Activated CD4-positive, alpha-beta memory T cell treated with anti-CD3 and anti-CD28 coated beads for 36 hours (primary cell): ENCODE results near the gene SRD5A1. TPM values are rescaled to one million over a fixed set of nuclear protein-coding genes. Genes with fewer than 3 reads are reported as not detected.

Experiments
- CTCF ChIA-PET: fragments of 350-600 bp; sonication (Branson Sonifier 250); formaldehyde crosslinking; loops from one replicate; lab custom pipeline; 2021; ENCODE audit warnings: antibody characterized with exemption, inconsistent platforms; lab: Charles Lee
- POLR2A ChIA-PET: fragments of 350-600 bp; sonication (Branson Sonifier 250); formaldehyde crosslinking; loops from one replicate; lab custom pipeline; 2021; ENCODE audit warnings: antibody characterized with exemption; lab: Charles Lee
- DNase-seq: peaks from one replicate; pipeline ENCODE4 v3.0.0-alpha.2; 2020
- H3K27ac Mint-ChIP-seq: one replicate; pipeline ENCODE4 v1.8.0; 2021; ENCODE audit warnings: mixed read lengths
- H3K27me3 Mint-ChIP-seq: one replicate; pipeline ENCODE4 v1.8.0; 2021; ENCODE audit warnings: mixed read lengths
- H3K36me3 Mint-ChIP-seq: one replicate; pipeline ENCODE4 v1.8.0; 2021; ENCODE audit warnings: mixed read lengths
- H3K4me1 Mint-ChIP-seq: one replicate; pipeline ENCODE4 v1.8.0; 2021; ENCODE audit warnings: low read depth, mixed read lengths
- H3K4me3 Mint-ChIP-seq: one replicate; pipeline ENCODE4 v1.8.0; 2021; ENCODE audit warnings: mild to moderate bottlenecking, mixed read lengths
- H3K9me3 Mint-ChIP-seq: one replicate; pipeline ENCODE4 v1.8.0; 2021; ENCODE audit warnings: mixed read lengths
- intact Hi-C: fragments of 100-400 bp; cut with micrococcal nuclease; formaldehyde crosslinking; loops from one replicate; pipeline ENCODE4 v1.15.1; 2023
- total RNA-seq, 2 experiments: library from RNA; stranded (reverse); gene quantifications; one replicate each; pipeline ENCODE4 v1.2.3, GENCODE V29; 2021

The SRD5A1 gene
- total RNA-seq, 2 experiments from 2014 or later, result 9.5 to 11.0 TPM

DNA sequence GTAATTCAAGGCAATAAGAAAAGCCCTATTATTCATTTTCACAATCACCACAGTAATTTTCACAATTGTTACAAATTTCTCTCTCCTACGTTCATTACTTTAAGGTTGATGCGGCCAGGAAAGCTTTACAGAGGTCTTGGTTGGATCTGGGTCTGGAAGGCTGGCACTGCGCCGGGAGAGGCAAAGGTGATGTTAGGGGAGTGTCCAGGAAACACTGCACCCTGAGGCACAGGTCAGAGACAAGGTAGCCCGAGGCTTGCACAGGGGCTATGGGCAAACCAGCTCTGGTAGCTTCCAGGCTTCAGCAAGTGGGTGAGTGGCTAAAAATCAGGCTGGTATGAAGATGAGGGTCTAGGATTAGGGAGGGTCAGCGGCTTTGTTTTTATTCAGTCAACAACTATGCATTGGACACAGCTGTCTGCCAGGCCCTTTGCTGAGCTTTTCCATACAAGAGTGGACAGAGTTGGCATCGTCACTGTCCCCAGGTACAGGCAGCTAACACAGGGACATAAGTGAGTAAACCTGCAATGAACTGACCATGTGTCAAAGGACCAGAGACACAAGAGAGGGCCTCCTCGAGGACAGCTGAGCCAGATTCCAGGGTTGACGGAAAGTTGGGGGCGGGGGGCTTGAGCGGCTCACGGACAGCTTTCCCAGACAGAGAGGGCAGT, 67.6 kb downstream of the SRD5A1 start:
- ChIA-PET CTCF (no interaction called here), POLR2A (no interaction called here)
- DNase-seq, result no peak
- no peak overlapping the region for H3K27ac Mint-ChIP-seq
- H3K9me3 Mint-ChIP-seq, result no peaks in the 10 kb centered on the region
- peaks cover 8% of the 10 kb centered on the region for H3K4me1 Mint-ChIP-seq
- no peaks in the 10 kb centered on the region for H3K36me3 Mint-ChIP-seq
- intact Hi-C loops, result no loop called here
- no peak overlapping the region for H3K4me3 Mint-ChIP-seq
- H3K27me3 Mint-ChIP-seq, result peaks cover 29% of the 10 kb centered on the region

DNA sequence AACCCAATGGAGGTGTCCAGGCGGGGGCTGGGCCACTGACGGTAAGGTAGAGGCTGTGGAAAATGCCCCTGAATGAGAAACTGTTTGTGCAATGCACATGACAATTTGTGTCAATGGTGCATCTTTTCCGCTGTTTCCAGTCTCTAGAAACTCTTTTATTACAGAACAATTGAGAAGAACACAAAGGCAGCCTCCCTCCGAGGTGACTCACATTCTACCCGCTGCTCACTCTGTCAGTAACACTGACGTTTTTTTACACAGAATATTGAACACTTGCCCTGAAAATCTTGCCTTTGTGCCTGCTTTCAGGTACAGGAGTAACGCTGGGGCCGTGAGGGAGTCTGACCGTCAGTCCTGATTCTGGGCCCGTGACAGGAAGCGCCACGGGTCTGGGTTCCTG, 68.3 kb downstream of the SRD5A1 start:
- no peak for DNase-seq
- ChIA-PET CTCF (no interaction called here), POLR2A (no interaction called here)
- Mint-ChIP-seq H3K4me1 (peaks cover 8% of the 10 kb centered on the region), H3K27ac (no peak overlapping the region), H3K4me3 (no peak overlapping the region), H3K9me3 (no peaks in the 10 kb centered on the region), H3K36me3 (no peaks in the 10 kb centered on the region), H3K27me3 (peaks cover 26% of the 10 kb centered on the region)
- intact Hi-C loops, result no loop called here

DNA sequence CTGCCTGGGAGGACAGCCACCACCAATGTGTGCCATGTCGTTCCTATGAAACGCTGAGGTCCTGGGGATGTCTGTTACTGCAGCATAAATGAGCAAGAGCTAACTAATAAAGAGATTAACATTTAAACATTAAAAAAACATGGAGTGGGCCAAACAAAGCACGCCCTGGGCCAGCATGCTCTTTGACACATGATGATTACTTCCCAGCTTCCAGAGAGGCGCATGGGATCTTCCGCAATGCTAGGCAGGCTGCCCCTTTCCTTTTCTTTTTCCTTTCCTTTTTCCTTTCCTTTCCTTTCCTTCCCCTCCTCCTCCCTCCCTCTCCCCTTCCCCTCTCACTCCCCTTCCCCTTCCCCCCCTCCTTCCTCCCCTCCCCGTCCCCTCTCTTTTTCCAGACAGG, 69.4 kb downstream of the SRD5A1 start:
- H3K4me1 Mint-ChIP-seq, result peaks cover 8% of the 10 kb centered on the region
- intact Hi-C loops, result no loop called here
- H3K4me3 Mint-ChIP-seq, result no peak overlapping the region
- H3K27ac Mint-ChIP-seq, result no peak overlapping the region
- no peak for DNase-seq
- no peaks in the 10 kb centered on the region for H3K36me3 Mint-ChIP-seq
- ChIA-PET CTCF (no interaction called here), POLR2A (no interaction called here)
- H3K27me3 Mint-ChIP-seq, result peaks cover 23% of the 10 kb centered on the region
- no peaks in the 10 kb centered on the region for H3K9me3 Mint-ChIP-seq

DNA sequence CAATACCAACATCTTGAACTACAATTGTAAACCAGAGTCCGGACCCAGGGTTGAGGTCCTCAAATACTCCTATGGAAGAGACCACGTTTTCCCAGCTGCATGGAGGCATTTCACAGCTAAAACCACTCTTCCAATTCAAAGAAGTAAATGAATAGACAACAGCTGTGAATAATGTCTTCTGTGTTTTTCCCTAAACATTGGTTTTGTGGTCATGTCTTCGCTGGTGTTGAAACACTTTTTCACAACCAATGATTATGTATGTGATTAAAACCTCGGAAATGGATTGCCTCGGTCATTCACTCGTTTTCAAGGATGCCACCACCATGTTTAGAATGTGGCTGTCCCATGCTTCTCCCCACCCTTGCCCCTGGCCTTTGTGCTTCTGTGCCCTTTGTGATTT, 70.6 kb downstream of the SRD5A1 start:
- intact Hi-C loops, result no loop called here
- Mint-ChIP-seq H3K9me3 (no peaks in the 10 kb centered on the region), H3K27me3 (peaks cover 19% of the 10 kb centered on the region), H3K4me1 (peaks cover 8% of the 10 kb centered on the region), H3K4me3 (no peak overlapping the region), H3K36me3 (no peaks in the 10 kb centered on the region), H3K27ac (no peak overlapping the region)
- POLR2A ChIA-PET, result no interaction called here
- CTCF ChIA-PET, result no interaction called here
- DNase-seq, result no peak

DNA sequence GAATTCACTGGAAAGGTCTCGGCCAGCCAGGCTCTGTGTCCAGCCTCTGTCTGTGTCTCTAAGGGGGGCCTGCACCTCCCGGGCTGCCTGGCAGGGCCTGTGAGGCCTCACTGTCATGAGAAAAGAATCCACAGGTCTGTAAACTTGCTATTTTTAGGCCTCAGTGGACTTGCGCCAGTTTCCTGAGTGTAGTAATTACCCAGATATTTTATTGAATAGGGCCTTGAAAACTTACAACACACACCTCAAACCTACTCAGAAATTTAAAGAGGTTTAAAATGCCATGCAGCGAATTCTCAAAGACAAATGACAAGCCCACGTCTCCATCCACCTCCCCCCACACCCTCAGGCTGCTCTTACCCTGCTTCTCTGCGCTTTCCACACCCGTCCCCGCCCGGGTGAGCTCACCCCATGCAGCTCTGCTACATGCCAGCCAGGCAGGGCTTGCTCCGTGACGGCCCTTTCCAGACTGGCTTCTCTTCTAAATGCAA, 71.2 kb downstream of the SRD5A1 start:
- intact Hi-C loops, result no loop called here
- ChIA-PET POLR2A (no interaction called here), CTCF (no interaction called here)
- Mint-ChIP-seq H3K4me1 (peaks cover 8% of the 10 kb centered on the region), H3K9me3 (no peaks in the 10 kb centered on the region), H3K27ac (no peak overlapping the region), H3K36me3 (no peaks in the 10 kb centered on the region), H3K27me3 (peaks cover 19% of the 10 kb centered on the region), H3K4me3 (no peak overlapping the region)
- DNase-seq, result no peak

GRCh38 chr5:6705088-6705487, 71.8 kb downstream of the SRD5A1 start:
- peak; percentile 40 for DNase-seq
- ChIA-PET POLR2A (no interaction called here), CTCF (no interaction called here)
- H3K27me3 Mint-ChIP-seq, result peaks cover 15% of the 10 kb centered on the region
- H3K27ac Mint-ChIP-seq, result no peak overlapping the region
- H3K9me3 Mint-ChIP-seq, result no peaks in the 10 kb centered on the region
- no peak overlapping the region for H3K4me3 Mint-ChIP-seq
- intact Hi-C loops, result no loop called here
- H3K36me3 Mint-ChIP-seq, result no peaks in the 10 kb centered on the region
- peaks cover 8% of the 10 kb centered on the region for H3K4me1 Mint-ChIP-seq

DNA sequence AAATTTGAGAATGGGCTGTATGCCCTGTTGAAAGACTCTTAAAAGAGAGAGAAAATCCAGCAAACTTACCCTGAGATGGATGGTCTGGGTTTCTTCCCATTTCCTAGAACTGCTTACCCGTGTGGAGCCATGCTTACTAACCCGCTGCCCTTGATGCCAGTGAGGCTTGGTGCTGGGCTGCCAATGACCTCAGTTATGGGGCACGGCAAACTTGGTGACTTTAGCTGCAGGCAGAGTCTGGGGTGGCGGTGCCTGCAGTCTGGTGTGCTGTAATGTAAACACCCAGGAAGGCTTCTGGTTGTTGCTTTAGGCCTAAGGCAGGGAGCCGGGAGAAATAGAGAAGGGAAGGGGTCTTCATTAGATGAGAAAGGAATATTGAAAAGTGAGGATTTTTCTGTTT, 72.7 kb downstream of the SRD5A1 start:
- H3K9me3 Mint-ChIP-seq, result no peaks in the 10 kb centered on the region
- intact Hi-C loops, result no loop called here
- H3K4me3 Mint-ChIP-seq, result no peak overlapping the region
- POLR2A ChIA-PET, result no interaction called here
- H3K27me3 Mint-ChIP-seq, result peaks cover 8% of the 10 kb centered on the region
- DNase-seq, result no peak
- H3K4me1 Mint-ChIP-seq, result peaks cover 8% of the 10 kb centered on the region
- H3K36me3 Mint-ChIP-seq, result no peaks in the 10 kb centered on the region
- H3K27ac Mint-ChIP-seq, result no peak overlapping the region
- CTCF ChIA-PET, result no interaction called here

DNA sequence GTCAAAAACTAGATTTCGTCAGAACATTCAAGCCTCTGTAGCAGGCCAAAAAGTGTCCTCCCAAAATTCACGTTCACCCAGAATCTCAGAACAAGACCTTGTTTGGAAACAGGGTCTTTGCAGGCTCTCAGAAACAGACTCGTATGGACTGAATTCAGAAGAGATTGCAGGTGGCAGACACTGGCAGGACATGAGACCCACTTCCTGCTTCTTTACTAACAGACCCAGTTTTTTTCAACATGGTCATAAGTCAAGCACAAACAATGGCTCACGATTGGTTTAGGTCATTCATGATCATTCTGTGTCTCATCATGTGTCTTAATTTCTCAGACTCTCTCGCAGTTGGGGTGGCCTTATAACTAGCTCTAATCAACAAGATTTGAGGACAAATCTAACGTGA, 74.6 kb downstream of the SRD5A1 start:
- H3K36me3 Mint-ChIP-seq, result no peaks in the 10 kb centered on the region
- H3K27me3 Mint-ChIP-seq, result no peaks in the 10 kb centered on the region
- no peak for DNase-seq
- intact Hi-C loops, result no loop called here
- ChIA-PET CTCF (no interaction called here), POLR2A (no interaction called here)
- peaks cover 16% of the 10 kb centered on the region for H3K4me1 Mint-ChIP-seq
- no peak overlapping the region for H3K4me3 Mint-ChIP-seq
- H3K27ac Mint-ChIP-seq, result no peak overlapping the region
- H3K9me3 Mint-ChIP-seq, result no peaks in the 10 kb centered on the region

- Mint-ChIP-seq H3K36me3 (no peaks in the 10 kb centered on the region), H3K4me3 (no peak overlapping the region), H3K4me1 (peaks cover 16% of the 10 kb centered on the region), H3K27ac (no peak overlapping the region), H3K27me3 (no peaks in the 10 kb centered on the region), H3K9me3 (no peaks in the 10 kb centered on the region)
- no peak for DNase-seq
- ChIA-PET CTCF (interaction anchor here (0.9 kb wide), 1 partner anchor 13 kb away, joined by 3 read pairs; no protein-coding TSS in a partner anchor), POLR2A (interaction anchor here (1.0 kb wide), 1 partner anchor 76 kb away, joined by 3 read pairs; the partner anchor contains the start of gene SRD5A1)
- intact Hi-C loops, result no loop called here
Measured at GRCh38 chr5:6708814-6709213, 75.6 kb downstream of the SRD5A1 start.

- intact Hi-C loops, result loop anchor here (5.0 kb wide), 1 partner anchor 1157 kb away; the partner anchor contains the start of genes FASTKD3 and MTRR
- Mint-ChIP-seq H3K27me3 (no peaks in the 10 kb centered on the region), H3K9me3 (no peaks in the 10 kb centered on the region), H3K36me3 (peaks cover 2% of the 10 kb centered on the region), H3K4me3 (no peak overlapping the region), H3K4me1 (peaks cover 12% of the 10 kb centered on the region), H3K27ac (no peak overlapping the region)
- no peak for DNase-seq
- CTCF ChIA-PET, result no interaction called here
- POLR2A ChIA-PET, result no interaction called here
Measured at GRCh38 chr5:6710070-6710469, 76.8 kb downstream of the SRD5A1 start.

DNA sequence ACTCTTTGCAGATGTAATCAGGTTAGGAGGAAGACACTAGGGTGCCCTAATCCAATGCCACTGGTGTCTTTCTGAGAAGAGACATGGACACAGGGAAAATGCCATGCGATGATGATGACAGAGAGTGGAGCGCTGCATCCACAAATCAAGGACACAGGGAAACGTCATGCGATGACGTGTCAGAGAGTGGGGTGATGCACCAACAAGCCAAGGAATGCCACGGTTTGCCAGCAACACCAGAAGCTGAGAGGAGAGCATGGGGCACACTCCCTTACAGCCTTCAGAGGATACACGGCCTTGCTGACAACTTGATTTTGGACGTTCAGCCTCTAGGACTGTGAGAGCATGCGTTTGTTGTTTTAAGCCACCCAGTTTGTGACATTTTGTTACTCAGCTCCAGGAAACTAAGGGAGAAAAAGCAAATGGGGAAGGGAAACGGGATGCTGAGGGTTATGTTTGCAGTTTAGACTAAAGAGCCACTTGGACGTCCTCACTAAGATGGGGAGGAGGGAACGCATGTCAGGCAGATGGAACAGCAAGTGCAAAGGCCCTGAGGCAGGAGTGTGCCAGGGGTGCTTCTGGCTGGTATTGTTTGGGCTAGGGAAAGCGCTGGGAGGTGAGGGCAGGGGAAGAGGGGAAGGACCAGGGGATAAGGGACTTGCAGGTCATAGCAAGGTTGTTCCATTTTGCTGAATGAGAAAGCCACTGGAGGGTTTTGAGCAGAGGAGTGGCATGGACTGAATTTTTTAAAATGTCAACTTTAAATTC, 77.5 kb downstream of the SRD5A1 start:
- Mint-ChIP-seq H3K4me1 (peaks cover 10% of the 10 kb centered on the region), H3K27ac (no peak overlapping the region), H3K9me3 (no peaks in the 10 kb centered on the region), H3K36me3 (peaks cover 4% of the 10 kb centered on the region), H3K27me3 (no peaks in the 10 kb centered on the region), H3K4me3 (peak overlapping the region; percentile 28)
- intact Hi-C loops, result loop anchor here (5.0 kb wide), 1 partner anchor 1157 kb away; the partner anchor contains the start of genes FASTKD3 and MTRR
- ChIA-PET POLR2A (interaction anchor here (1.4 to 2.7 kb wide), 3 partner anchors 19 to 332 kb away, joined by 6 to 8 read pairs (median 7); partner anchors contain the start of genes MED10, NSUN2 and SRD5A1), CTCF (no interaction called here)
- DNase-seq, result no peak

DNA sequence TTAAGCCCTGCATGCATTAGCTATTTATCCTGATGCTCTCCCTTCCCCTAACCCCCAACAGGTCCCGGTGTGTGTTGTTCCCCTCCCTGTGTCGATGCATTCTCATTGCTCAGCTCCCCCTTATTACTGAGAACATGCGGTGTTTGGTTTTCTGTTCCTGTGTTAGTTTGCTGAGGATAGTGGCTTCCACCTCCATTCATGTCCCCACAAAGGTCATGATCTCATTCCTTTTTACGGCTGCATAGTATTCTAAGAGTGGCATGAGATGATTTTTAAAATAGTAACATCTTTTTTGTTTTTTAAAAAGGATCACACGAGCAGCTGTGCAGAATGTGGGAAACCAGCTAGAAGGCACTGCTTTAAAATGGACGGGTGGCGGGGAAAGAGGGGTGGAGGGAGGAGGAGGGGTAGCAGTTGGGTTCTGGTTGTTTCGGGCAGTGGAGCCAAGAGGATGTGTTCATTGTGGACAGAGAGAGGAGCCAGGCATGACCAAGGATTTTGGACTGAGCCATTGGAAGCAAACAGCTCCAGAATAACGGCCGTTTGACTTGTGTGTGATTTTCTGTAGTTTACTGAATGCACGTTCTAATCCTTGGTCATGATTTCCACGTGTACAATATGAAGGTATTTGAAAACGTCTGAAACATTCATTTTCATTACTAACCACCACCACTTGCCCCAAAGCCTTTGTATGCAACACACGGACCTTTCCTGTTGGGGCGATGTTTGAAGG, 78.3 kb downstream of the SRD5A1 start:
- intact Hi-C loops, result loop anchor here (1.0 to 5.0 kb wide), 2 partner anchors 26 to 1156 kb away; partner anchors contain the start of genes FASTKD3 and MTRR
- peaks cover 12% of the 10 kb centered on the region for H3K36me3 Mint-ChIP-seq
- peaks cover 18% of the 10 kb centered on the region for H3K4me1 Mint-ChIP-seq
- DNase-seq, result no peak
- ChIA-PET CTCF (no interaction called here), POLR2A (interaction anchor here (1.4 to 2.7 kb wide), 5 partner anchors 18 to 333 kb away, joined by 3 to 8 read pairs (median 6); partner anchors contain the start of genes MED10, NSUN2 and SRD5A1)
- H3K27ac Mint-ChIP-seq, result peak overlapping the region; percentile 91
- H3K9me3 Mint-ChIP-seq, result no peaks in the 10 kb centered on the region
- peak overlapping the region; percentile 81 for H3K4me3 Mint-ChIP-seq
- H3K27me3 Mint-ChIP-seq, result no peaks in the 10 kb centered on the region
